SKM-1 (cell line): ENCODE measurements around the gene DLX1.
A peak's percentile ranks its signal among the peaks of the same experiment; 100 is the strongest.

Experiments
- DNase-seq: peaks from one replicate; lab custom pipeline; 2025; ENCODE audit not compliant: unreplicated experiment; lab: John Stamatoyannopoulos, UW

DLX1 gene

DNA sequence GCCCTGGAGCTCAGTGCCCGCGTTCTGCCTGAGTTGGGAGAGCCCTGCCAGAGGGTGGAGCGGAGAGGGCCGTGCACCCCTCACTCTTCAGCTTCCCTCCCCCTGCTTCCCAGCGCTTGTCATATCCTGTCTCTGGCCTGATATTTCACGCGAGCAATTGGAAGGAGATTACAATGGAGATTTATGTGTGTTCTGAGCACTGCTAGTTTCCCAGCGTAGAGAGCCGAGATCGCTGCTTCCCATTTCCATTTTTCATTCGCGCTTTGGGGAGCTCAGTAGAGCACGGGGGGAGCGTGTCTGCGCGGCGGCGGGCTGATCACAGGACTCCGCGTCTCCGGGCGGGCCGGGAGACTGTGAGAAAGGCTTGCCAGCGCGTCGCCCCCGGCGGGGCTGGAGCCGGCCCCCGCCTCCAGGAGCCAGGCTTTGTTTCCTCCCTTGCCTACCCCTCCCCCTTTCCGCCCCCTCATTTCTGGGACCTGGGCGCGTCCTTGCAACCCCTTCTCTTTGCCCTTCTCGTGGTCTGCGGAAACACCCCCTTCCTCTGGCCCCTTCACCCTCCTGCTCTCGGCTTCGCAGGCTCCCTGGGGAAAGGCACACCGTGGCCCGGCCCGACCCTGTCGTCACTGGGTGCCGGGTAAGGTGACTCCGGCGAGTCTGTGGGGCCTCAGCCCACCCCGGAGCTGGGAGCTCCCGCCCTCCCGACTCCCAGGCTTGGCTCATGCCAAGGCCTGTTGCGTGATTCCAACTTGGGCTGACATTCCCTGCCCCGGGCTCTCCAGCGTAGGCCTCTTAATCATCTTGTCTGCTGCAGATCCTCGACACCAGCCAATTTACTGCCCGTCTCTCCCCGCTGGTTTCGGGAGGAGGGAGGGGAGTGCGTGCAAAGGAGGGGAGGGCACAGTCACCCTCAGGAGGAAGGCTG lies 11.6 kb downstream of the DLX1 start:
- no peak for DNase-seq

DNA sequence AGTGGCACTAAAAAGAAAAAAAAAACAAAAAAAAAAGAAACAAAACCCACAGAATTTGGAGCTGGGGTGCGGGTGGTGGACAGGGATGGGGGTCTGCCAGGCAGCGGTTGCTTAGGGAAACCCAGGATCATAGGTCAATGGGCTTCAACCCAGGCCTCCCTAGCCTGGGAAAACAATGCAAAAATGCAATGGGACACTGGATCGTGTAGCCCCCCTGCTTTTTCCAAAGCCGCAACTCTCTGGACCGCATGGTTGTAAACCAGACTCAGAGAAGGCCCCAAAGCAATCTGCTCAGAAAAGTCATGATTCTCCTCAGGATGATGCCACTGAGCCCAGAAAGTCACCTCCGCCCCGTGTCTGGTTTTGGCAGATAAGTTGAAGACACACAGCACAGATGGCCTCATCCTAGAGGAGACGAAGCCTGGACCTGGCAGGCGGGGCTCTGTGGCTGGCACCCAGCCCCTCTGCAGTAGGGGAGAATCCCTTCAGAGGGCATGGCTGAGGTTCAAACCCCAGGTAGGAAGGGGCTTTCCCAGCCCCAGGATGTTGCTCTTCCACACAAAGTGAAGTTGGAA lies 12.3 kb downstream of the DLX1 start:
- DNase-seq = no peak

DNA sequence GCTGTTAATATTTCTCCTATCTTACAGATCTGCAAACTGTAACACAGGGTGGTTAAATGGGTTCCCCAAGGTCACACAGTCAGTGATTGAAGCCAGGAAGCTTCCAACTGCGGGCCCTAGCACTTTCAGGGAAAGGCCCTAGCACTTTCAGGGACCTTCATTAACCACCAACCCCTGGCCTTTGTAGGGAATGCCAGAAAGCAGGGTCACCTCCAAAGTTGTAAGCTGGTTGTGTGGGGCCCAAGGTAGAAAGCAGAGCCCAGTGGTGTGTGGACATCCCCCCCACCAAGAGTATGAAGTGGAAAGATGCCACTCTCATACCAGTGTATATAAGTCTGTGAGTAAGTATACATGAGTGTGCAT lies 13.0 kb downstream of the DLX1 start:
- DNase-seq = no peak

DNA sequence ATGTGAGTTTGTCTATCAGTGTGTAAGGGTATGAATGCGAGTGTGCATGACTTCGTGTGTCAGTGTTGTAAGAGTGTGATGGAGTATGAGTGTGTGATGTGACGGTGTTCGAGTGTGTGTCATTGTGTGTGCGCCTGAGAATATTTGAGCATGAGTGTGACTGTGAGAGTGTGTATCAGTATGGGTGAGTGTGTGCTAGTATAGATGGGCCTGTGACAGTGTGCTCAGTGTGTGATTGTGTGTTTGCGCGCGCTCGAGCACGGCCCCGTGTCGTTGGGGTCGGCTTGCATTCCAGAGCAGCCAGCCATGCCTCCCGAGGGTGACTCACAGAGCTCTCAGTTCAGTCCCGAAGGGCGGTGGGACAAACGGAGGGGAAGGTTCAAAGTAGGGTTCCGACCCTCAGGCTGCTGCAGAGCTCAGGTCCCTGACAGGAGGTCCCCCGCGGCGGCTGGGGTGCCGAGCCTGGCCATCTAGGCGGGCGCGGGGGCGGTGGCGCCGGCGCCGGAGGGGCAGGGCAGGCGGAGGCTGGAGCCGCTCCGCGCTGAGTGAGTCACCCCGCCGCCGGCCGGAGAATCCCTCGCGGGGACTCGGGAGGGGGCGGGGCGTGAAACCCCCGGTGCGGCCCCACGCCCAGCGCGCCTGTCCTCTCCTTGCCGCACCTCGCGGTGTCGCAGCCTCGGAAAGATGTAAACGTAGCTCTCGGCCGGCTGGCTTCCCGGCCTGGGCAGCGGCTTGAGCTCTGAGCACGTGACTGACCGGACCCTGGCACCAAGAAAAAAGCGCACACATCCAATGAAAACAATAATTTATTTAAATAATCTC lies 13.6 kb downstream of the DLX1 start:
- no peak for DNase-seq

DNA sequence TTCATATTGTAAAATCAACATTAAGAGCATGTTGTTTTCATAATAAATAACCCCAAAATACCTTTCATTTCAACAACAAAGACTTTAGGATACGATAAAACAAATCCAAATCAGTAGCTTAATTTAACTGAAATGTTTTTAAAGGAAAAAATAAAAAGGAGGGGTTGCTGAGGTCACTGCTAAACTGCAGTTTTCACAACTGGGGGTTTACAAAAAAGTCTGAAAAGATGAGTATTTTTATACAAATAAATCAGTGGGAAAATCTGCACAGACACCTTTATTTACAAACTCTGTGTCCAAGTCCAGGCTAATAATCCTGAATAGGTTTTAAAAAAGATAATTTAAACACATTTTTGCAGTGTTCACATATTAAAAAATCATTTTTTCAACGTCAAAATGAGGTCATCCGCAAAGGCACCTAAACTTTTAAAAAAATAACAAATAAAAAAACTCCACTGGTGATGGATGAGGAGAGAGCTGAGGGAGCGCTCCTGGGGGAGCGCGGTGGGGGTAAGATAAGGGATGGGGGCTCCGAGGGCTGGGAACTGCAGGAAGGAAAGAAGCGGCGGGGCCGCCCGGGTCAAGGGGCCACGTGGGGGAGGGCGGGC lies 14.3 kb downstream of the DLX1 start:
- no peak for DNase-seq

DNA sequence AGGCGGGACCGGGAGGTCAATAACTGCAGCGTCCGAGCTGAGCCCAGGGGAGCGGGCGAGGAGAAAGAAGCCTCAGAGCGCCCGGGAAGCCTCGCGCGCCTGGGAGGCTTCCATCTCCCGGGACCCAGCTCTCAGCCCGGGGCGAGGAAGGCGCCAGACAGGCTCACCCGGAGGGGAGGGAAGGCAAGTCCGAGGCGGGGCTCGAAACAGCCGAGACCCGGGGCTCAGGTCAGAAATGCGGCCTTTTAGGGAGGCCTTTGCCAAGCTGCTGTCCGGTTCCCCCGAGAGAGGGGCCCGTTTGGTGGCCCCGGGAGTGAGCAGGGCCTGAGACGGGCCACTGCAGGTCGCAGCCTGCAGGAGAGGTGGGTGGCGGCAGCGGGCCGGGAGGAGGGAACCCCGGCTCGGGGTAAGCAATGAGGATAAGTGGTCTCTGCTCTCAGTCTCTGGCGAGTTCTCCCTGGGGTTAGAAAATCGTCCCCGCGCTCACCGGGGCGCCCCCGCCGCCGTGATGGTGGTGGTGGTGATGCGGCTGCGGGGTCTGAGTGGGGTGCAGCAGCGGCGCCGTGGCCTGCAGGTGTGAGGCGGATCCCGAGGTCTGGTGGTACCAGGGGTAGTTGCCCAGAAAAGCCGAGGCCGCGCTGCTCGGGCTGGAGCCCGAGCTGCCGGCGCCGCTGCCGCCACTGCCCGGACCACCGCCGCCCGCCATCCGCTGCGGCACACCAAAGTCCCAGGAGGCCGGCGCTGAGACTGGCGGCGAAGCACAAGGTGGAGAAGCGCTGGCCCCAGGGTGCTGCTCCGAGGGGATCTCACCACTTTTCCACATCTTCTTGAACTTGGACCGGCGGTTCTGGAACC lies 15.0 kb downstream of the DLX1 start:
- no peak for DNase-seq

DNA sequence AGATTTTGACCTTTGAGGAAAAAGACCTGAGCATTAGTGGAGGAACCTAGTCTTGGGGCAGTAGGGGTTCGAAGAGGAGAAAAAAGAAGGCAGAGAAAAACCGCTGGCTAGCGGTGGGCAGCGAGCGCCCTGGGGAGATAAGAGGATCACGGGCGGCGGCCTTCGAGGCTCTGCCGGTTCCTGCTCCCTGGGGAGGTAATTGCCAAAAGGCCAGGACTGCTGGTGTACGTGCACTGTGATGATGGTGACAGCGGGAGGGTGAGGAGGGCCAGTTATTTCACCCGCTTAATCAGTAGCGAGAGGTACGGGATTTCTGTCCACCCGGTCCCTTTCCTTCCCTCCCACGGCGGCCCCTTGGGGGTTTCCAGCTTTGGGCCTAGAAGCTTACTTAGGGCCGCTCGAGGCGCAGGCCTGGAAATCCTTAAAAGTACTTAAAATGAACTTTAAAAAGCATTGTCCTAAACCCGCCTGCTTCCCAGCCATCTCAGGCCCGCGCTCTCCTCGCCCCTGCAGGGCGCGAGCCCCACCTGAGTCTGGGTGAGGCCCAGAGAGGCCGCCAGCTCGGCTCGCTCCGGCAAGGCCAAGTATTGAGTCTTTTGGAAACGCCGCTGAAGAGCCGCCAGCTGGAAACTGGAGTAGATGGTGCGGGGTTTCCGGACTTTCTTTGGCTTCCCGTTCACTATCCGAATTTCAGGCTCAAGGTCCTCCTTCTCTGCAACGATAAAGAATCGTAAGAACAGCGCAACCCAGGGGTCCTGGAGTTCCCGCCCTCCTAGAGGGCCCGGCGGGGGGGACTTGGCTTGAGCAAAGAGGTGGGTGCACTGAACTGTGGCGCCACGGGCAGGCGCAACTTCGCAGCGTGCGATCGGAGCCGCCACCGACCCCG lies 15.9 kb downstream of the DLX1 start:
- DNase-seq = no peak

- DNase-seq = no peak
These were observed 16.6 kb downstream of the DLX1 start for GRCh38 chr2:172101821-172102390.

DNA sequence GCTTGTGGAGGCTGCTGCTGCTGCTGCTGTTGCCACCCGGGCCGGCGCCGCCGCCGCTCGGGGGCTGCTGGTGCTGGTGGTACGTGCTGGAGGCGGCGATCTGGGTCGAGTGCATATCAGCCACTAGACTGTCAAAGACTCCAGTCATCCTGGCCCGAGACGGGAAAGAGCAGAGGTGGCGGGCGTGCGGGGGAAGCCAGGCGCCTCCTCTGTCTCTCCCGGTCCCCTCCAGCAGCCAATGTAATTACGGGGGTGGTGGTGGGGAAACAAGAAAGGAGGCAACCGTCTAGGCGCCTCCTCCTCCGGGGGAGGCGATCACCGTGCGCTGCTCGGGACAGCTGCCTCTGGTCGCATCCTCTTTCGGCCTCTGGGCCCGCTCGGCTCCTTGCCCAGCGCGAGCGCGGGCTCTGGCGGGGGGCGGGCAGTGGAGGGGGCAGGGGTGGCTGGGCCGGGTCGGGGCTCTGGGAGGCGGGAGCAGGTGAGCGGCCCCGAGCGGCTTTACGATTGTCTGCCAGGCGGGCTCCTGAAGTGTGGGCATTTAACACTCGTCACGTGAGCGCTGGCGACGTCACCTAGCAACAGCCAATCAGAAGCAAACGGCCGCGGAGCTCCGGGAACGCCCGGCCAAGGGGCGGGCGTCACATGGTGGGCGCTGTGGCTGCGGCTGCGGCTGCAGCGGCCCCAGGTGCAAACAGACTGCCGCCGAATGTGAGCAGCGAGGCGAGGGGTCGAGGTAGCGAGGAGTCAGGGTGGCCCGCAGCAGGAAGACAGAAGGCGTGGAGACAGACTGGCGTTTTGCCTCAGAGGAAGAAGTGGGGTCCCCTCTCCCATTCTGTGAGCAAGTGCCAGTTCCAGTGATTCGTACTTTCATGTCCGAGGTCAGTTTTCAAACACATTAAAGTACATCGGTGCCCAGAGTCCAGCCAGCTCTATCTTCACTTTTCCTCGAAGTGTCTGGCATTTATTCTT lies 17.4 kb downstream of the DLX1 start, which contains the start of gene DLX2:
Gene DLX2, minus strand, starts transcription at position 510 of the 969 bp plus-strand sequence. Its CDS starts 362 bp downstream, at position 148.
- peak; percentile 32 for DNase-seq

GRCh38 chr2:172103471-172104272 lies 18.4 kb downstream of the DLX1 start:
- peak; percentile 36 for DNase-seq

- no peak for DNase-seq
These were observed 20.3 kb downstream of the DLX1 start for GRCh38 chr2:172105471-172106107.

GRCh38 chr2:172106108-172106961 lies 21.0 kb downstream of the DLX1 start:
- DNase-seq = no peak

GRCh38 chr2:172107690-172108586 lies 22.6 kb downstream of the DLX1 start:
- DNase-seq = no peak

- DNase-seq = no peak
These were observed 23.3 kb downstream of the DLX1 start for GRCh38 chr2:172108587-172108930.
